ENCODE results near the gene WDR45B. TPM values are rescaled to one million over a fixed set of nuclear protein-coding genes. Genes with fewer than 3 reads are reported as not detected.

WDR45B gene
- total and polyA plus RNA-seq, 2 experiments from 2014 or later: 82.6 to 112 TPM

DNA sequence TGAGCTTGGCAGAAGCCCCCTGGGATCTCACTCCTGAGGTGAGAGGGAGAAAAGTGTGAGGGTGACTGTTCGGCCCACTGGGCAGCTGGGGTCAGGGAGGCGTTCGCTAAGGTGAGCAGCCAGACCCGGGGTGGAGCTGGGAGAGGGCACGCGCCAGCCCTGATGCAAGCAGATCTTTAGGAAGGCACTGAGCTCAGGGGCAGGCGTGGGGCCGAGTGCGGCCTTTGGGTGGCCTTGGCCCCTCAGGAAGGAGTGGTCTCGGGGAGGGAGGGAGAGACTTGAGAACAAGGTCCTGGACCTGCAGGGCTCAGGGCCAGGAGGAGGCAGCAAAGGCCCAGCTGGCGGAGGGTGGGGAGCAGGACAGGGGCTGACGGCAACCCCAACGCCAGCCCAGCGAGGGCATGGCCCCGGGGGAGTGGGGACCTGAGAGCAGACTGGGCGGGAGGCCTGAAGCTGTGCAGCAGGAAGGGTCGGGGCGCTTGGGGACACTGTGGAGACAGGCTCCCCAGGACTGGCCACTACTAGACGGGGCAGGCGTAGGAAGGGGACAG is 14.5 kb upstream of the WDR45B start:
- H3K27me3 ChIP-seq: no peaks in the 10 kb centered on the region
- H4K20me1 ChIP-seq (ENCODE audit: insufficient read depth, poor library complexity, severe bottlenecking): no peaks in the 10 kb centered on the region
- no peak overlapping the region for H3K27ac ChIP-seq
- WGBS (ENCODE audit: low lambda C conversion rate, missing lambda C conversion rate): 93% methylated on average over 14 of the region's 20 CpGs
- H2AFZ ChIP-seq: no peak overlapping the region
- TF ChIP-seq EZH2 (IDR thresholded peaks at IDR 0.05; ENCODE audit: borderline replicate concordance) (no peak), EZH2phosphoT487 (IDR thresholded peaks at IDR 0.05; ENCODE audit: low read depth, severe bottlenecking, unreplicated experiment) (no peak)
- TF ChIP-seq, protein P1, sequence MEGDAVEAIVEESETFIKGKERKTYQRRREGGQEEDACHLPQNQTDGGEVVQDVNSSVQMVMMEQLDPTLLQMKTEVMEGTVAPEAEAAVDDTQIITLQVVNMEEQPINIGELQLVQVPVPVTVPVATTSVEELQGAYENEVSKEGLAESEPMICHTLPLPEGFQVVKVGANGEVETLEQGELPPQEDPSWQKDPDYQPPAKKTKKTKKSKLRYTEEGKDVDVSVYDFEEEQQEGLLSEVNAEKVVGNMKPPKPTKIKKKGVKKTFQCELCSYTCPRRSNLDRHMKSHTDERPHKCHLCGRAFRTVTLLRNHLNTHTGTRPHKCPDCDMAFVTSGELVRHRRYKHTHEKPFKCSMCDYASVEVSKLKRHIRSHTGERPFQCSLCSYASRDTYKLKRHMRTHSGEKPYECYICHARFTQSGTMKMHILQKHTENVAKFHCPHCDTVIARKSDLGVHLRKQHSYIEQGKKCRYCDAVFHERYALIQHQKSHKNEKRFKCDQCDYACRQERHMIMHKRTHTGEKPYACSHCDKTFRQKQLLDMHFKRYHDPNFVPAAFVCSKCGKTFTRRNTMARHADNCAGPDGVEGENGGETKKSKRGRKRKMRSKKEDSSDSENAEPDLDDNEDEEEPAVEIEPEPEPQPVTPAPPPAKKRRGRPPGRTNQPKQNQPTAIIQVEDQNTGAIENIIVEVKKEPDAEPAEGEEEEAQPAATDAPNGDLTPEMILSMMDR (IDR thresholded peaks at IDR 0.05; ENCODE audit: poor library complexity): no peak
- DNase-seq (ENCODE audit: low spot score): no peak
- no peaks in the 10 kb centered on the region for H3K9me3 ChIP-seq (ENCODE audit: low read depth)
- no peaks in the 10 kb centered on the region for H3K4me1 ChIP-seq (ENCODE audit: insufficient read depth)
- no peaks in the 10 kb centered on the region for H3K9me2 ChIP-seq (replicated peaks; ENCODE audit: insufficient read depth)
- no peaks in the 10 kb centered on the region for H3K36me3 ChIP-seq (replicated peaks; ENCODE audit: insufficient read depth, low read depth)
- no peak overlapping the region for H3K4me3 ChIP-seq
- no peak overlapping the region for H3K4me2 ChIP-seq
- no peaks in the 10 kb centered on the region for H3K79me2 ChIP-seq

DNA sequence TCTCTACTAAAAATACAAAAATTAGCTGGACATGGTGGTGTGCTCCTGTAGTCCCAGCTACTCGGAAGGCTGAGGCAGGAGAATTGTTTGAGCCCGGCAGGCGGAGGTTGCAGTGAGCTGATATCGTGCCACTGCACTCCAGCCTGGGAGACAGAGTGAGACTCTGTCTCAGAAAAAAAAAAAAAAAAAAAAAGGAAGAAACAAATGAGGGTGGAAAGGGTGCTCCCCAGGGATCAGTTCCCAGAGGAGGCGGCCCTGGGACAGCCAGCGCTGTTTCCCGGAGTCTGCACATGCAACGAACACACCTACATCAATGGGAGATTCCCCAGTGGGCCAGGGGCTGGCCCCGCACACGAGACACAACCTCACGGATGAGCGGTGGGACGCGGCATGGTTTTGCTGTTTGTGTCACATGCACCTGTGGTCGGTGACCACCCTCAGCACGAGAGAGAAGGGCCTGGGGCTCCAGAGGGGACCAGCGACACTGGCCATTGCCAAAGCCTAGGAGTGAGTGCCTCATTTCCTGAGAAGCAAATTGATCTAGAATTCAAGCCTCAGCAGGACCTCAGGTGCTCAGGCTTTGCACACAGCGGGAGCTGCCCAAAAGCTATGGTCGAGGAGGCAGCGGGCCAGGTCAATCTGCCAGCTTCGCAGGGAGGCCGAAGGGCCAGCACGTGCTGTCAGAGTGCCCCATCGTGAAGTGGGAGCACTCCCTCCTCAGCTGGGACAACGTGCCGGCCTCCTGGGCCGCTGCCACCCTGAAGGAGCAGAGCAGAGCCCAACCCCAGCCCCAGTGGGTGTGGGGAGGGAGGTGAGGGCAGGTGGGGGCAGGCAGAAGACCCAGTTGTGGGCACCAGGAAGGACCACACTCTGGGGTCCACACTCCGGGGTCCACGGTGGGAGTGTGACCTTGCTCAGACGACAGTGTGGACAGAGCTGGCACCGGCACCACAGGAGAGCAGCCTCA is 13.8 kb upstream of the WDR45B start:
- Histone ChIP-seq H4K20me1 (ENCODE audit: insufficient read depth, poor library complexity, severe bottlenecking) (no peaks in the 10 kb centered on the region), H3K4me2 (no peak overlapping the region), H3K79me2 (no peaks in the 10 kb centered on the region), H3K27ac (no peak overlapping the region), H3K36me3 (replicated peaks; ENCODE audit: insufficient read depth, low read depth) (no peaks in the 10 kb centered on the region), H3K9me2 (replicated peaks; ENCODE audit: insufficient read depth) (no peaks in the 10 kb centered on the region), H3K9me3 (ENCODE audit: low read depth) (no peaks in the 10 kb centered on the region), H3K4me3 (no peak overlapping the region), H3K4me1 (ENCODE audit: insufficient read depth) (no peaks in the 10 kb centered on the region), H2AFZ (no peak overlapping the region), H3K27me3 (no peaks in the 10 kb centered on the region)
- TF ChIP-seq EZH2 (IDR thresholded peaks at IDR 0.05; ENCODE audit: borderline replicate concordance): no peak
- TF ChIP-seq, protein P1 (IDR thresholded peaks at IDR 0.05; ENCODE audit: poor library complexity): no peak
- TF ChIP-seq EZH2phosphoT487 (IDR thresholded peaks at IDR 0.05; ENCODE audit: low read depth, severe bottlenecking, unreplicated experiment): no peak
- no peak for DNase-seq (ENCODE audit: low spot score)
- 92% methylated on average over 31 of the region's 31 CpGs for WGBS (ENCODE audit: low lambda C conversion rate, missing lambda C conversion rate)

DNA sequence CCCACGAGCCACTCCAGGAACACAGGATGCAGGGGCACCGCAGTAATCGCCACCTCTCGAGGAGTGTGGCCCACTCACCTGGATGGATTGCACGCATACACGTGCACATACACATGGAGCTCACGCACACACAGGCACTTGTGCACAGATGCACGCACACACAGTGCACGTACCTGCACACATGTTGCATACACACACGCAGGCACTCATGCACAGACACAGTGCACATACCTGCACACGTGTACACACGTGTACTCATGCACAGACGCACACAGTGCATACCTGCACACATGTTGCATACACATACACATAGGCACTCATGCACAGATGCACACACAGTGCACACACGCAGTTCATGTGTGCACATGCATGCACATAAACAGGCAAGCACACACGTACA is 11.6 kb upstream of the WDR45B start:
- Histone ChIP-seq H3K9me3 (ENCODE audit: low read depth) (no peaks in the 10 kb centered on the region), H3K4me1 (ENCODE audit: insufficient read depth) (no peaks in the 10 kb centered on the region), H3K4me3 (no peak overlapping the region), H3K27ac (no peak overlapping the region), H3K36me3 (replicated peaks; ENCODE audit: insufficient read depth, low read depth) (no peaks in the 10 kb centered on the region), H3K4me2 (no peak overlapping the region), H3K9me2 (replicated peaks; ENCODE audit: insufficient read depth) (no peaks in the 10 kb centered on the region), H3K27me3 (no peaks in the 10 kb centered on the region), H2AFZ (no peak overlapping the region), H3K79me2 (no peaks in the 10 kb centered on the region), H4K20me1 (ENCODE audit: insufficient read depth, poor library complexity, severe bottlenecking) (no peaks in the 10 kb centered on the region)
- TF ChIP-seq EZH2 (IDR thresholded peaks at IDR 0.05; ENCODE audit: borderline replicate concordance) (no peak), EZH2phosphoT487 (IDR thresholded peaks at IDR 0.05; ENCODE audit: low read depth, severe bottlenecking, unreplicated experiment) (no peak)
- TF ChIP-seq, protein P1 (IDR thresholded peaks at IDR 0.05; ENCODE audit: poor library complexity): no peak
- WGBS (ENCODE audit: low lambda C conversion rate, missing lambda C conversion rate): 92% methylated on average over 15 of the region's 15 CpGs
- no peak for DNase-seq (ENCODE audit: low spot score)

Data from hepatocyte (in vitro differentiated cells).